Measurements from ENCODE around the gene CLDN6. TPM values are rescaled to one million over a fixed set of nuclear protein-coding genes. Genes with fewer than 3 reads are reported as not detected.

Gene CLDN6
- total and polyA plus RNA-seq, 9 of the 15 experiments (the other 6 are each of a cell fraction or from before 2014, with no cell fraction given) = 0.22 to 0.75 (median 0.38) TPM; not detected in 3

- TF ChIP-seq, protein P1, sequence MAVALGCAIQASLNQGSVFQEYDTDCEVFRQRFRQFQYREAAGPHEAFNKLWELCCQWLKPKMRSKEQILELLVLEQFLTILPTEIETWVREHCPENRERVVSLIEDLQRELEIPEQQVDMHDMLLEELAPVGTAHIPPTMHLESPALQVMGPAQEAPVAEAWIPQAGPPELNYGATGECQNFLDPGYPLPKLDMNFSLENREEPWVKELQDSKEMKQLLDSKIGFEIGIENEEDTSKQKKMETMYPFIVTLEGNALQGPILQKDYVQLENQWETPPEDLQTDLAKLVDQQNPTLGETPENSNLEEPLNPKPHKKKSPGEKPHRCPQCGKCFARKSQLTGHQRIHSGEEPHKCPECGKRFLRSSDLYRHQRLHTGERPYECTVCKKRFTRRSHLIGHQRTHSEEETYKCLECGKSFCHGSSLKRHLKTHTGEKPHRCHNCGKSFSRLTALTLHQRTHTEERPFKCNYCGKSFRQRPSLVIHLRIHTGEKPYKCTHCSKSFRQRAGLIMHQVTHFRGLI (CRISPR knock-in tag; IDR thresholded peaks at IDR 0.05) = no peak
- no peak for TF ChIP-seq PPARD (CRISPR knock-in tag; IDR thresholded peaks at IDR 0.05)
- TF ChIP-seq FOXM1 (IDR thresholded peaks at IDR 0.05; ENCODE audit: low read depth) = peak; percentile 27; the same call in 1 of the 2 replicates
- no peak for TF ChIP-seq FOXM1 (CRISPR knock-in tag; IDR thresholded peaks at IDR 0.05; ENCODE audit: low read depth)
- TF ChIP-seq SIN3A (IDR thresholded peaks at IDR 0.05; ENCODE audit: borderline replicate concordance in 2 of 2, control insufficient read depth in 1 of 2, low read depth in 2 of 2, low read length in 2 of 2) = 0 out of 4 replicates have a peak, but pooled peaks of 1 of the 2 experiments have one; percentile 52
- no peak for TF ChIP-seq ZNF165 (CRISPR knock-in tag; IDR thresholded peaks at IDR 0.05; ENCODE audit: borderline replicate concordance)
- no peak for TF ChIP-seq TEAD2 (tag; IDR thresholded peaks at IDR 0.05)
- peak; percentile 69 for TF ChIP-seq L3MBTL2 (IDR thresholded peaks at IDR 0.05)
- TF ChIP-seq SAFB2 (IDR thresholded peaks at IDR 0.05; ENCODE audit: borderline replicate concordance, low read depth, low read length, severe bottlenecking) = no peak
- TF ChIP-seq CBX2 (IDR thresholded peaks at IDR 0.05; ENCODE audit: insufficient read depth, low read length, poor library complexity, severe bottlenecking) = no peak
- no peak for TF ChIP-seq HNRNPUL1 (IDR thresholded peaks at IDR 0.05; ENCODE audit: low read length)
- TF ChIP-seq SETDB1 (IDR thresholded peaks at IDR 0.05; ENCODE audit: low read length) = no peak
- no peak for TF ChIP-seq ZNF347 (CRISPR knock-in tag; IDR thresholded peaks at IDR 0.05; ENCODE audit: low read depth)
- no peak for TF ChIP-seq ELF4 (CRISPR knock-in tag; IDR thresholded peaks at IDR 0.05)
- no peak for TF ChIP-seq ELK1 (CRISPR knock-in tag; IDR thresholded peaks at IDR 0.05)
- no peak for TF ChIP-seq ETV1 (tag; conservative IDR thresholded peaks at IDR 0.05; ENCODE audit: low read depth)
- TF ChIP-seq, protein P2, sequence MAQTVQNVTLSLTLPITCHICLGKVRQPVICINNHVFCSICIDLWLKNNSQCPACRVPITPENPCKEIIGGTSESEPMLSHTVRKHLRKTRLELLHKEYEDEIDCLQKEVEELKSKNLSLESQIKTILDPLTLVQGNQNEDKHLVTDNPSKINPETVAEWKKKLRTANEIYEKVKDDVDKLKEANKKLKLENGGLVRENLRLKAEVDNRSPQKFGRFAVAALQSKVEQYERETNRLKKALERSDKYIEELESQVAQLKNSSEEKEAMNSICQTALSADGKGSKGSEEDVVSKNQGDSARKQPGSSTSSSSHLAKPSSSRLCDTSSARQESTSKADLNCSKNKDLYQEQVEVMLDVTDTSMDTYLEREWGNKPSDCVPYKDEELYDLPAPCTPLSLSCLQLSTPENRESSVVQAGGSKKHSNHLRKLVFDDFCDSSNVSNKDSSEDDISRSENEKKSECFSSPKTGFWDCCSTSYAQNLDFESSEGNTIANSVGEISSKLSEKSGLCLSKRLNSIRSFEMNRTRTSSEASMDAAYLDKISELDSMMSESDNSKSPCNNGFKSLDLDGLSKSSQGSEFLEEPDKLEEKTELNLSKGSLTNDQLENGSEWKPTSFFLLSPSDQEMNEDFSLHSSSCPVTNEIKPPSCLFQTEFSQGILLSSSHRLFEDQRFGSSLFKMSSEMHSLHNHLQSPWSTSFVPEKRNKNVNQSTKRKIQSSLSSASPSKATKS (CRISPR knock-in tag; IDR thresholded peaks at IDR 0.05) = no peak
- TF ChIP-seq ETV5 (CRISPR knock-in tag; IDR thresholded peaks at IDR 0.05; ENCODE audit: low read depth) = no peak
- TF ChIP-seq, protein P3, sequence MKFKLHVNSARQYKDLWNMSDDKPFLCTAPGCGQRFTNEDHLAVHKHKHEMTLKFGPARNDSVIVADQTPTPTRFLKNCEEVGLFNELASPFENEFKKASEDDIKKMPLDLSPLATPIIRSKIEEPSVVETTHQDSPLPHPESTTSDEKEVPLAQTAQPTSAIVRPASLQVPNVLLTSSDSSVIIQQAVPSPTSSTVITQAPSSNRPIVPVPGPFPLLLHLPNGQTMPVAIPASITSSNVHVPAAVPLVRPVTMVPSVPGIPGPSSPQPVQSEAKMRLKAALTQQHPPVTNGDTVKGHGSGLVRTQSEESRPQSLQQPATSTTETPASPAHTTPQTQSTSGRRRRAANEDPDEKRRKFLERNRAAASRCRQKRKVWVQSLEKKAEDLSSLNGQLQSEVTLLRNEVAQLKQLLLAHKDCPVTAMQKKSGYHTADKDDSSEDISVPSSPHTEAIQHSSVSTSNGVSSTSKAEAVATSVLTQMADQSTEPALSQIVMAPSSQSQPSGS (CRISPR knock-in tag; IDR thresholded peaks at IDR 0.05) = no peak
- TF ChIP-seq TRIM28 (IDR thresholded peaks at IDR 0.05) = peak; percentile 74
- TF ChIP-seq MAFF (IDR thresholded peaks at IDR 0.05; ENCODE audit: low read length) = no peak
Measured at GRCh38 chr16:3003582-3004270, 14.3 kb downstream of the CLDN6 start (continued).

Measured in K562 (cell line).